HepG2 (cell line): ENCODE measurements around the gene SCYGR4.

ENCODE experiments used
- ISX ChIP-seq: sonication (generic); formaldehyde crosslinking; conservative IDR thresholded peaks from 2 replicates; pipeline ENCODE4 v1.5.0; 2020; ENCODE audit warnings: missing genetic modification reagents
- KLF16 ChIP-seq, 2 experiments: sonication (generic) in 1 of 2; formaldehyde crosslinking in 1 of 2; IDR thresholded peaks; 2 replicates each; pipeline versions ENCODE4 v1.6.1 to v1.8.0; 2016 to 2023; ENCODE audit warnings: missing genetic modification reagents in 2 of 2, missing compliant biosample characterization in 1 of 2
- NFE2L1 ChIP-seq: sonication (generic); formaldehyde crosslinking; IDR thresholded peaks from 2 replicates; pipeline ENCODE4 v1.4.0; 2020; ENCODE audit warnings: missing genetic modification reagents, mild to moderate bottlenecking, borderline replicate concordance
- RNF2 ChIP-seq: fragments of 450-650 bp; conservative IDR thresholded peaks from 2 replicates; pipeline ENCODE4 v1.6.1; 2016; ENCODE audit warnings: low read depth
- TF ChIP-seq, protein P1 (sequence below): sonication (generic); formaldehyde crosslinking; IDR thresholded peaks from 2 replicates; pipeline ENCODE4 v1.5.0; 2020; ENCODE audit warnings: mild to moderate bottlenecking, missing genetic modification reagents, moderate library complexity
- TF ChIP-seq, protein P2 (sequence below), 2 experiments: sonication (generic) in 1 of 2; formaldehyde crosslinking in 1 of 2; IDR thresholded peaks; 2 replicates each; pipeline versions ENCODE4 v1.5.1 to v1.6.1; 2011 to 2020; ENCODE audit warnings: borderline replicate concordance in 1 of 2, low read depth in 1 of 2, low read length in 1 of 2, mild to moderate bottlenecking in 1 of 2, missing genetic modification reagents in 1 of 2, moderate library complexity in 1 of 2
- TF ChIP-seq, protein P3 (sequence below): sonication (generic); formaldehyde crosslinking; IDR thresholded peaks from 2 replicates; pipeline ENCODE4 v1.8.1; 2023; ENCODE audit warnings: mild to moderate bottlenecking, moderate library complexity, missing genetic modification reagents

DNA sequence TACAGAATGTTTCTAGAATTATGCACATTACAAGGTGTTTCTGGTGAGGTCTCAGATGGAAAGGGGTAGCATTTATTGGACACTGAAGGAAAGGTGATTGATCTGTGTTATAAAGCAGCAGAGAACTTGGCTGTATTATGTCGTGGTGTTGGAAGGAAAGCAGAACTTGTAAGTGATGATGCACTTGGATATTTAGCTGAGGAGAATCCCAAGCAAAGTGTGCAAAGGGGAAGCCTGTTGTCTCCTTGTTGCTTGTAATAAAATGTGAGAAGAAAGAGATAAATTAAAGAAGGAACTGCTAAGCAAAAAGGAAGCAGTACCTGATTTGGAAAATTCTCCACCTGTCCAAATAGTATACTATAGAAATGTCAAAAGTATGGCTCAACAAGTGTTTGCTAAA lies 37.1 kb downstream of the SCYGR4 start:
- TF ChIP-seq NFE2L1 (CRISPR knock-in tag) (no peak), KLF16 (CRISPR knock-in tag; IDR thresholded peaks at IDR 0.05) (no peak), RNF2 (no peak), ISX (CRISPR knock-in tag) (no peak)
- TF ChIP-seq, protein P1, sequence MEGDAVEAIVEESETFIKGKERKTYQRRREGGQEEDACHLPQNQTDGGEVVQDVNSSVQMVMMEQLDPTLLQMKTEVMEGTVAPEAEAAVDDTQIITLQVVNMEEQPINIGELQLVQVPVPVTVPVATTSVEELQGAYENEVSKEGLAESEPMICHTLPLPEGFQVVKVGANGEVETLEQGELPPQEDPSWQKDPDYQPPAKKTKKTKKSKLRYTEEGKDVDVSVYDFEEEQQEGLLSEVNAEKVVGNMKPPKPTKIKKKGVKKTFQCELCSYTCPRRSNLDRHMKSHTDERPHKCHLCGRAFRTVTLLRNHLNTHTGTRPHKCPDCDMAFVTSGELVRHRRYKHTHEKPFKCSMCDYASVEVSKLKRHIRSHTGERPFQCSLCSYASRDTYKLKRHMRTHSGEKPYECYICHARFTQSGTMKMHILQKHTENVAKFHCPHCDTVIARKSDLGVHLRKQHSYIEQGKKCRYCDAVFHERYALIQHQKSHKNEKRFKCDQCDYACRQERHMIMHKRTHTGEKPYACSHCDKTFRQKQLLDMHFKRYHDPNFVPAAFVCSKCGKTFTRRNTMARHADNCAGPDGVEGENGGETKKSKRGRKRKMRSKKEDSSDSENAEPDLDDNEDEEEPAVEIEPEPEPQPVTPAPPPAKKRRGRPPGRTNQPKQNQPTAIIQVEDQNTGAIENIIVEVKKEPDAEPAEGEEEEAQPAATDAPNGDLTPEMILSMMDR: no peak
- TF ChIP-seq, protein P2, sequence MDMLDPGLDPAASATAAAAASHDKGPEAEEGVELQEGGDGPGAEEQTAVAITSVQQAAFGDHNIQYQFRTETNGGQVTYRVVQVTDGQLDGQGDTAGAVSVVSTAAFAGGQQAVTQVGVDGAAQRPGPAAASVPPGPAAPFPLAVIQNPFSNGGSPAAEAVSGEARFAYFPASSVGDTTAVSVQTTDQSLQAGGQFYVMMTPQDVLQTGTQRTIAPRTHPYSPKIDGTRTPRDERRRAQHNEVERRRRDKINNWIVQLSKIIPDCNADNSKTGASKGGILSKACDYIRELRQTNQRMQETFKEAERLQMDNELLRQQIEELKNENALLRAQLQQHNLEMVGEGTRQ (IDR thresholded peaks at IDR 0.05; ENCODE audit: low read depth, low read length): no peak
- TF ChIP-seq, protein P2 (CRISPR knock-in tag; IDR thresholded peaks at IDR 0.05; ENCODE audit: borderline replicate concordance): no peak
- TF ChIP-seq, protein P3, sequence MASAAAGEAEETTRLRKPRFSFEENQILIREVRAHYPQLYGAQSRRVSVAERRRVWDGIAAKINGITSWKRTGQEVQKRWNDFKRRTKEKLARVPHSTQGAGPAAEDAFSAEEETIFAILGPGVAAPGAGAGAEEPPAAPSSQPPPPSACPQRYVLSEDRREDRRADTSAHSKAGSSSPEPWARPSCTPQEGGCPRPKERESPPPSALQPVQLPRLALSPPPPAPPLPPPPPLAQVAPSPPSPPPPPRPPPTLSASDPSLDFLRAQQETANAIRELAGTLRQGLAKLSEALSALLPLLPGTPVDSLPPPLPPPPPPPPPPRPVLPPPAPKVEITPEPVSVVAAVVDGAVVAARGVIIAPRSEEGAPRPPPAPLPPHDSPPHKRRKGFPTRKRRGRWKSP (CRISPR knock-in tag): no peak
